ENCODE data around the gene DYNLL2. TPM values are rescaled to one million over a fixed set of nuclear protein-coding genes. Genes with fewer than 3 reads are reported as not detected.

Gene DYNLL2
- total RNA-seq, 1 experiment from 2014 or later: 38.7 TPM

DNA sequence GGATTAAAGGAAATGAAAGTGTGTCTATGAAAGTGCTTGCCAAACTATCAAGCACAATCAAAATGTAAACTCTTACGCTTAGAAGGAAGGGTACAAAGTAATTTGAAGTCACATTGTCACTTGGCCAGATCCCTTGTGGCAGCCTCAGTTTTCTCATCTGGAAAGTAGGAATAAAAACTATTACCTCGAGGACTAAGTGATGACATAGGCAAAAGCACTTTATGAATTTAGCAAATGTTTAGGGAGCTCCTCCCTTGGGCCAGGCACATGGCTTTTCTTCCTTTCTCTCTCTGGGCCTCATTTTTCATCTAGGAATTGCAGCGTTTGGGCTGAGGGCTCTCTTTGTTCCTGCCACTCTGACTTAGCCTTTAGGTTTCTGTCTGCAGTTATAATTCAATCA, 28.5 kb downstream of the DYNLL2 start:
- Histone ChIP-seq H4K8ac (replicated peaks; ENCODE audit: insufficient read length, low read depth, low read length) (no peak overlapping the region), H4K5ac (ENCODE audit: insufficient read length, low read depth, low read length) (no peak overlapping the region), H2BK15ac (ENCODE audit: low read depth, low read length) (no peak overlapping the region), H4K91ac (ENCODE audit: insufficient read length, low read depth, low read length) (no peak overlapping the region), H3K18ac (ENCODE audit: insufficient read length, low read depth, low read length) (no peak overlapping the region), H2BK120ac (ENCODE audit: low read depth, low read length, poor library complexity, severe bottlenecking) (no peak overlapping the region), H3K79me1 (ENCODE audit: insufficient read depth, low read depth, low read length, poor library complexity, severe bottlenecking) (no peaks in the 10 kb centered on the region), H3K9ac (ENCODE audit: extremely low read depth, insufficient read length, low read length) (no peak overlapping the region), H3K9me3 (ENCODE audit: control insufficient read depth, low read depth, low read length) (no peaks in the 10 kb centered on the region), H3K4ac (ENCODE audit: low read depth, low read length) (no peak overlapping the region), H3K56ac (ENCODE audit: insufficient read length, low read depth, low read length) (no peak overlapping the region), H3K79me2 (ENCODE audit: insufficient read depth, low read length) (no peaks in the 10 kb centered on the region), H3K14ac (ENCODE audit: insufficient read depth, low read length) (no peak overlapping the region), H3K23ac (ENCODE audit: insufficient read length, low read depth, low read length) (no peak overlapping the region), H2BK20ac (ENCODE audit: low read depth, low read length, poor library complexity, severe bottlenecking) (no peak overlapping the region), H3T11ph (ENCODE audit: low read length) (no peak overlapping the region), H4K20me1 (ENCODE audit: control insufficient read depth, insufficient read depth, insufficient read length) (no peaks in the 10 kb centered on the region), H3K27ac (ENCODE audit: insufficient read length, low read depth, low read length) (no peak overlapping the region), H3K23me2 (ENCODE audit: insufficient read length, low read depth, low read length, poor library complexity, severe bottlenecking) (no peaks in the 10 kb centered on the region), H3K4me1 (ENCODE audit: insufficient read depth, low read length) (no peaks in the 10 kb centered on the region), H2AK5ac (ENCODE audit: insufficient read length, low read length) (no peak overlapping the region), H2BK12ac (ENCODE audit: insufficient read length, low read depth, low read length) (no peak overlapping the region), H3K4me2 (ENCODE audit: insufficient read depth, insufficient read length, low read length) (no peak overlapping the region), H2BK5ac (ENCODE audit: insufficient read length, low read length) (no peak overlapping the region), H2AFZ (ENCODE audit: low read length) (no peak overlapping the region), H3K27me3 (ENCODE audit: insufficient read depth, low read length) (no peaks in the 10 kb centered on the region)
- TF ChIP-seq CTCF (conservative IDR thresholded peaks at IDR 0.05): no peak
- Mint-ChIP-seq H3K4me3 (no peak overlapping the region), H3K4me1 (no peaks in the 10 kb centered on the region), H3K27ac (no peak overlapping the region; a peak in 1 of 7 replicates), H3K9me3 (no peaks in the 10 kb centered on the region; a peak in 2 of 5 replicates), H3K27me3 (ENCODE audit: low read depth) (peaks cover 24% of the 10 kb centered on the region), H3K36me3 (ENCODE audit: insufficient read depth in 1 of 3, low read depth in 3 of 3) (no peaks in the 10 kb centered on the region; a peak in 1 of 7 replicates)
- no peak for DNase-seq
- WGBS (ENCODE audit: extremely low coverage, insufficient read length, low lambda C conversion rate): no CpG with 5 or more reads among the region's 3 CpGs

Data from H9 (cell line).